ENCODE results near the gene MCM8. TPM values are rescaled to one million over a fixed set of nuclear protein-coding genes. Genes with fewer than 3 reads are reported as not detected.

The MCM8 gene
- total RNA-seq, 1 experiment from 2014 or later: 20.6 TPM

GRCh38 chr20:5987383-5987782 is 36.9 kb downstream of the MCM8 start:
- Mint-ChIP-seq H3K4me1 (ENCODE audit: low read depth, unreplicated experiment) (peaks cover 6% of the 10 kb centered on the region), H3K27me3 (ENCODE audit: unreplicated experiment) (no peaks in the 10 kb centered on the region), H3K4me3 (ENCODE audit: low read depth, unreplicated experiment) (no peak overlapping the region), H3K36me3 (ENCODE audit: insufficient read depth, unreplicated experiment) (peaks cover 10% of the 10 kb centered on the region), H3K27ac (ENCODE audit: unreplicated experiment) (no peak overlapping the region), H3K9me3 (ENCODE audit: low read depth, unreplicated experiment) (no peaks in the 10 kb centered on the region)
- no peak for DNase-seq
- TF ChIP-seq, protein P1, sequence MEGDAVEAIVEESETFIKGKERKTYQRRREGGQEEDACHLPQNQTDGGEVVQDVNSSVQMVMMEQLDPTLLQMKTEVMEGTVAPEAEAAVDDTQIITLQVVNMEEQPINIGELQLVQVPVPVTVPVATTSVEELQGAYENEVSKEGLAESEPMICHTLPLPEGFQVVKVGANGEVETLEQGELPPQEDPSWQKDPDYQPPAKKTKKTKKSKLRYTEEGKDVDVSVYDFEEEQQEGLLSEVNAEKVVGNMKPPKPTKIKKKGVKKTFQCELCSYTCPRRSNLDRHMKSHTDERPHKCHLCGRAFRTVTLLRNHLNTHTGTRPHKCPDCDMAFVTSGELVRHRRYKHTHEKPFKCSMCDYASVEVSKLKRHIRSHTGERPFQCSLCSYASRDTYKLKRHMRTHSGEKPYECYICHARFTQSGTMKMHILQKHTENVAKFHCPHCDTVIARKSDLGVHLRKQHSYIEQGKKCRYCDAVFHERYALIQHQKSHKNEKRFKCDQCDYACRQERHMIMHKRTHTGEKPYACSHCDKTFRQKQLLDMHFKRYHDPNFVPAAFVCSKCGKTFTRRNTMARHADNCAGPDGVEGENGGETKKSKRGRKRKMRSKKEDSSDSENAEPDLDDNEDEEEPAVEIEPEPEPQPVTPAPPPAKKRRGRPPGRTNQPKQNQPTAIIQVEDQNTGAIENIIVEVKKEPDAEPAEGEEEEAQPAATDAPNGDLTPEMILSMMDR (IDR thresholded peaks at IDR 0.05; ENCODE audit: unreplicated experiment): no peak
- intact Hi-C loops (cut with micrococcal nuclease; ENCODE audit: unreplicated experiment): no loop called here
- CTCF ChIA-PET: no interaction called here
- no TSS peak for BruUV-seq (replicated peaks)

GRCh38 chr20:5989539-5989938 is 39.1 kb downstream of the MCM8 start:
- H3K27ac Mint-ChIP-seq (ENCODE audit: unreplicated experiment): no peak overlapping the region
- no TSS peak for BruUV-seq (replicated peaks)
- TF ChIP-seq, protein P1 (IDR thresholded peaks at IDR 0.05; ENCODE audit: unreplicated experiment): no peak
- peaks cover 6% of the 10 kb centered on the region for H3K4me1 Mint-ChIP-seq (ENCODE audit: low read depth, unreplicated experiment)
- intact Hi-C loops (cut with micrococcal nuclease; ENCODE audit: unreplicated experiment): no loop called here
- no peak for DNase-seq
- H3K27me3 Mint-ChIP-seq (ENCODE audit: unreplicated experiment): no peaks in the 10 kb centered on the region
- no peak overlapping the region for H3K4me3 Mint-ChIP-seq (ENCODE audit: low read depth, unreplicated experiment)
- H3K36me3 Mint-ChIP-seq (ENCODE audit: insufficient read depth, unreplicated experiment): peaks cover 5% of the 10 kb centered on the region
- no peaks in the 10 kb centered on the region for H3K9me3 Mint-ChIP-seq (ENCODE audit: low read depth, unreplicated experiment)
- CTCF ChIA-PET: interaction anchor here (0.5 kb wide), 1 partner anchor 14 kb away, joined by 5 read pairs; no protein-coding TSS in a partner anchor

DNA sequence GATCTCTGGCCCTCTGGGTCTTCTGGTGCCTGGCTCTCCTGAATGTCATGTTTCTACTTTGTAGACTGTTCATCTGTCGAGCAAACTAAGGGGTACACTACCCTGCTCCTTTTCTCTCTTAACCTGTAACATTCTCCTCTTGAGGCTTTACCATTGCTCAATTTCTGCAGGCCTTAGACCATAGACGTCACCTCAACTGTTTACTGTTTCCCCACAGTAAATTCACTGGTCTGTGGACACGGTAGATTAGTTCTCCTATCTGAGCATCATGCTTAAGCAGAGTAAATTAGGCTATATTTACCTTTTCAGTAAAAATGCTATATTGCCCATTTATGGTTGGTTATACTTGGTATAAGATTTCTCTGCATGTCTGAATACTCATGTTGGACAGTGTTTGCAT is 40.5 kb downstream of the MCM8 start:
- H3K27ac Mint-ChIP-seq (ENCODE audit: unreplicated experiment): no peak overlapping the region
- no peaks in the 10 kb centered on the region for H3K27me3 Mint-ChIP-seq (ENCODE audit: unreplicated experiment)
- CTCF ChIA-PET: interaction anchor here (0.6 kb wide), 1 partner anchor 32 kb away, joined by 3 read pairs; no protein-coding TSS in a partner anchor
- no peak for DNase-seq
- no peaks in the 10 kb centered on the region for H3K9me3 Mint-ChIP-seq (ENCODE audit: low read depth, unreplicated experiment)
- H3K4me3 Mint-ChIP-seq (ENCODE audit: low read depth, unreplicated experiment): no peak overlapping the region
- peaks cover 5% of the 10 kb centered on the region for H3K36me3 Mint-ChIP-seq (ENCODE audit: insufficient read depth, unreplicated experiment)
- BruUV-seq (replicated peaks): no TSS peak
- TF ChIP-seq, protein P1 (IDR thresholded peaks at IDR 0.05; ENCODE audit: unreplicated experiment): no peak
- intact Hi-C loops (cut with micrococcal nuclease; ENCODE audit: unreplicated experiment): no loop called here
- peaks cover 6% of the 10 kb centered on the region for H3K4me1 Mint-ChIP-seq (ENCODE audit: low read depth, unreplicated experiment)

DNA sequence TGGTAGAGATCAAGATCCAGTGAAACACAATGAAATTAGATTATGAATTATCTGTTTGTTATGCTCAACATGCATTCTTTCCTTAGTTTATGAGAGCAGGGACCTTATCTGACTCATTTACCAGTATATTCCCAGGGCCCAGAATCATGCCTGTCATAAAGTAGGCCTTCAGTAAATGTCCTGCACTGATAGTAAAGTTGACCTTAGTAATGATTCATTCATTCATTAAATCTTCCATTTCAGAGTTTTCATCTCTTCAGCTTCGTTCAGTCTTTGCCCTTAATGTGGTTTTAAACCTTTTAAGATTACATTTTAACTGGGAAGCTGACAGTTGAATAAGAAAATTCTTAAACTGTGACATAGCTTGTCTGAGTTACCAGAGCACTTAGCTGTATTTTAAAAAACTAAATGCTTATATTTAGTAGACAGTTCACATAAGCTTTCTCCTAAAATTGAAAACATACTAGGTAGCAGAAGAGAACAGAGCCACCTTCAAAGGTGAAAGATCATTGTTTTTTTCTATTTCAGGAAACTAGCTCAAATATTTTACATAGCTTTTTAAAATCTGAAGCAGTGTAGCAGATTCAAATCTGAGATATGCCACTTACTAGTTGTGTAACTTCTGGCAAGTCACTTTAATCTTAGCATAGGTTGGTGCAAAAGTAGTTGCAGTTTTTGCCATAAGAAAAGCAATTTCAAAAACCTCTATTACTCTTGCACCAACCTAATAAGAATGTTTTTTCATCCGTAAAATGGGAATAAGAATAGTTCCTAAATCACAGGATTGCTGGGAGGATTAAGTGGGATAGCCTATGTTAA is 41.4 kb downstream of the MCM8 start:
- no peak for DNase-seq
- H3K27ac Mint-ChIP-seq (ENCODE audit: unreplicated experiment): no peak overlapping the region
- H3K4me1 Mint-ChIP-seq (ENCODE audit: low read depth, unreplicated experiment): peaks cover 6% of the 10 kb centered on the region
- no peak overlapping the region for H3K4me3 Mint-ChIP-seq (ENCODE audit: low read depth, unreplicated experiment)
- TF ChIP-seq, protein P1 (IDR thresholded peaks at IDR 0.05; ENCODE audit: unreplicated experiment): no peak
- H3K27me3 Mint-ChIP-seq (ENCODE audit: unreplicated experiment): no peaks in the 10 kb centered on the region
- peaks cover 5% of the 10 kb centered on the region for H3K36me3 Mint-ChIP-seq (ENCODE audit: insufficient read depth, unreplicated experiment)
- CTCF ChIA-PET: interaction anchor here (1.0 to 1.3 kb wide), 2 partner anchors 10 to 11 kb away, joined by 3 read pairs; no protein-coding TSS in a partner anchor
- BruUV-seq (replicated peaks): no TSS peak
- H3K9me3 Mint-ChIP-seq (ENCODE audit: low read depth, unreplicated experiment): no peaks in the 10 kb centered on the region
- intact Hi-C loops (cut with micrococcal nuclease; ENCODE audit: unreplicated experiment): no loop called here
